Left lung (tissue), 10 donors: ENCODE measurements around the gene LYST. TPM values are rescaled to one million over a fixed set of nuclear protein-coding genes. Genes with fewer than 3 reads are reported as not detected.
A peak's percentile ranks its signal among the peaks of the same experiment; 100 is the strongest.

Experiments used
- ATAC-seq: fragments of 200-7000 bp; cut with Tn5 transposase; one replicate; pipeline ENCODE4 v1.9.1; 2020; ENCODE audit warnings: moderate library complexity
- DNase-seq, 4 donors: peaks; one replicate each; pipeline ENCODE4 v3.0.0-alpha.2; 2013 to 2020
- H3K27ac ChIP-seq, 2 donors: fragments of 200-600 bp; sonication (generic) in 1 of 2; one replicate each; pipeline versions ENCODE4 v1.5.0 to v1.8.0; 2020 to 2021
- H3K27me3 ChIP-seq, 2 donors: fragments of 200-600 bp; sonication (generic) in 1 of 2; one replicate each; pipeline versions ENCODE4 v1.5.0 to v1.8.0; 2020 to 2021
- H3K36me3 ChIP-seq, 2 donors: fragments of 200-600 bp; sonication (generic) in 1 of 2; one replicate each; pipeline versions ENCODE4 v1.5.0 to v1.8.0; 2020 to 2021
- H3K4me1 ChIP-seq, 2 donors: fragments of 200-600 bp; one replicate each; pipeline ENCODE4 v1.8.0; 2021
- H3K4me3 ChIP-seq, 2 donors: fragments of 200-600 bp; sonication (generic) in 1 of 2; one replicate each; pipeline versions ENCODE4 v1.5.0 to v1.8.0; 2020 to 2021; ENCODE audit warnings: mild to moderate bottlenecking in 1 of 2
- H3K9me3 ChIP-seq, 2 donors: fragments of 200-600 bp; sonication (generic) in 1 of 2; one replicate each; pipeline versions ENCODE4 v1.5.0 to v1.8.0; 2020 to 2021
- CTCF ChIP-seq, 2 donors: fragments of 200-600 bp; sonication (generic) in 1 of 2; IDR thresholded peaks; one replicate each; pipeline versions ENCODE4 v1.5.0 to v1.8.0; 2021; ENCODE audit warnings: antibody characterized with exemption in 2 of 2
- intact Hi-C, 2 donors: fragments of 100-400 bp; cut with DNase I; formaldehyde crosslinking; loops; one replicate each; pipeline versions ENCODE4 v1.11.2 to v1.14.2; 2022
- polyA plus RNA-seq, 6 donors: library from polyadenylated mRNA; unstranded; fragments of 120-200 nt; gene quantifications; one replicate each; pipeline ENCODE4 v1.2.1, GENCODE V29; 2013; ENCODE audit not compliant: insufficient read length in 6 of 6
- total RNA-seq, 2 donors: library from RNA; stranded (reverse); fragmentation: NEBNext Ultra II Directional; extraction: Animal tissue kit (Norgen Biotek cat#: 25700); gene quantifications; one replicate each; pipeline ENCODE4 v1.2.1, GENCODE V29; 2021
- donor health status: DM: no; HTN: yes; CAD: no.
- donor health status: DM: no; HTN: no; CAD: no.

LYST gene
- total and polyA plus RNA-seq, 8 donors: 10.3 to 64.9 (median 13.0) TPM

DNA sequence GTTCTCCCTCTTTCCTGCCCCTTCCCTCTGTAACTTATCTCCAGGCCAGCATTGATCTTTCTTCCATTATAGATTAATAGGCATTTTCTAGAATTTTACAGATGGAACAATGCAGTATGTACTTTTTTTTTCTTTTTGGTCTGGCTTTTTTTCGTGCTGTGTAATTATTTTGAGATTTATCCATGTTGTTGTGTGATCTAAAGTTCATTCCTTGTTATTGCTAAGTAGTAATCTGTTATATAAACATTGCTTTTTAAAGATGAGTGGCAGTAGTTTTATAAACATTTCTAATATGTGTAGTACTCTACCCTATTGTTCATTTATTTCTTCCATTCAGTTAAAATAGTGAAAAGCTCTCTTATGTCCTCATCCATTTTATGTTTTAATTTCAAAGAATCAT is 5.9 kb downstream of the LYST start:
- Histone ChIP-seq H3K9me3 (no peaks in the 10 kb centered on the region), H3K27me3 (no peaks in the 10 kb centered on the region), H3K27ac (no peak overlapping the region), H3K4me1 (peaks cover 10 to 86% of the 10 kb centered on the region in 2 donors), H3K36me3 (no peaks in the 10 kb centered on the region), H3K4me3 (no peak overlapping the region)
- no peak for TF ChIP-seq CTCF (IDR thresholded peaks at IDR 0.05)
- DNase-seq: no peak
- ATAC-seq: no peak
- intact Hi-C loops: loop anchor here in 1 of 2 donors (10.0 kb wide), 1 partner anchor 84 kb away; no protein-coding TSS in a partner anchor

DNA sequence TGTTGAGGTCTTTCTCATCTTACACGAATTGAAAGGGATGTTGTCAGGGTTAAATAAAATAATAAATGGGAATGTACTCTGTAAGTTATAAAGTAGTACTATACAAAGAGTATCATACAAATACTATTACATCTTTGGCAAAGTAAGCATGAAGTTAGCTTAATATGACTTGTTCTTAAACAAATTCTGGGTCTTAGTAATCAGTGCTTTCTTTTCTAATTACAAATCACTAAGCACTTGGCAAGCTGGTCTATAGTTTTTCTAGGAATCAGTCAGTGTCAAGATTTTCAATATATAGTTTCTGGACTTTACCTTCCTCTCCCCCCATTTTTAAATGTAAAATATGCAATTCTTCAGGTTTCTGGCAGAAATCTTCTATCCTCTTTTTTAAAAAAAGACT is 6.9 kb downstream of the LYST start:
- H3K4me3 ChIP-seq: no peak overlapping the region
- intact Hi-C loops: loop anchor here in 1 of 2 donors (10.0 kb wide), 1 partner anchor 85 kb away; no protein-coding TSS in a partner anchor
- ATAC-seq (no peak), DNase-seq (no peak)
- peak overlapping the region in 1 of 2 donors; percentile 64 for H3K27ac ChIP-seq
- H3K4me1 ChIP-seq: peaks cover 3 to 84% of the 10 kb centered on the region in 2 donors
- no peaks in the 10 kb centered on the region for H3K27me3 ChIP-seq
- no peaks in the 10 kb centered on the region for H3K36me3 ChIP-seq
- no peak for TF ChIP-seq CTCF (IDR thresholded peaks at IDR 0.05)
- H3K9me3 ChIP-seq: no peaks in the 10 kb centered on the region

- Histone ChIP-seq H3K27ac (peak overlapping the region in 1 of 2 donors; percentile 64), H3K4me1 (peaks cover 0 to 77% of the 10 kb centered on the region in 2 donors), H3K36me3 (no peaks in the 10 kb centered on the region), H3K27me3 (no peaks in the 10 kb centered on the region), H3K4me3 (no peak overlapping the region), H3K9me3 (no peaks in the 10 kb centered on the region)
- DNase-seq: no peak
- intact Hi-C loops: no loop called here
- no peak for ATAC-seq
- TF ChIP-seq CTCF (IDR thresholded peaks at IDR 0.05): no peak
Observed at GRCh38 chr1:235858766-235859165, 7.9 kb downstream of the LYST start.

- intact Hi-C loops: no loop called here
- Histone ChIP-seq H3K27me3 (no peaks in the 10 kb centered on the region), H3K36me3 (no peaks in the 10 kb centered on the region), H3K9me3 (no peaks in the 10 kb centered on the region), H3K4me1 (peaks cover 2 to 77% of the 10 kb centered on the region in 2 donors), H3K27ac (no peak overlapping the region), H3K4me3 (no peak overlapping the region)
- ATAC-seq (no peak), DNase-seq (no peak)
- TF ChIP-seq CTCF (IDR thresholded peaks at IDR 0.05): no peak
Observed at GRCh38 chr1:235857756-235858155, 8.9 kb downstream of the LYST start.

- ATAC-seq: no peak
- no peak for TF ChIP-seq CTCF (IDR thresholded peaks at IDR 0.05)
- DNase-seq: no peak
- intact Hi-C loops: no loop called here
- Histone ChIP-seq H3K4me1 (peaks cover 5 to 76% of the 10 kb centered on the region in 2 donors), H3K27ac (no peak overlapping the region), H3K9me3 (no peaks in the 10 kb centered on the region), H3K4me3 (no peak overlapping the region), H3K27me3 (no peaks in the 10 kb centered on the region), H3K36me3 (no peaks in the 10 kb centered on the region)
Observed at GRCh38 chr1:235855811-235856429, 10.8 kb downstream of the LYST start.
